HG03103 (cell line): ENCODE measurements around the gene H2AZ2.
"Not testable (repeated sequence)": the region's sequence is repeated elsewhere in the genome, so short reads cannot be mapped to it uniquely, and the experiment has no call there.

ENCODE experiments used
- ATAC-seq: cut with Tn5 transposase; IDR thresholded peaks from one replicate; pipeline ENCODE4 v1.9.1; 2021; ENCODE audit warnings: low read depth; ENCODE audit not compliant: unreplicated experiment

H2AZ2 gene

GRCh38 chr7:44789990-44790389 lies 57.9 kb downstream of the H2AZ2 start:
- ATAC-seq = no peak

GRCh38 chr7:44787762-44788161 lies 60.1 kb downstream of the H2AZ2 start:
- no peak for ATAC-seq

GRCh38 chr7:44787041-44787440 lies 60.8 kb downstream of the H2AZ2 start:
- no peak for ATAC-seq

GRCh38 chr7:44785218-44785617 lies 62.7 kb downstream of the H2AZ2 start:
- ATAC-seq = not testable (repeated sequence)

GRCh38 chr7:44784364-44784763 lies 63.5 kb downstream of the H2AZ2 start:
- ATAC-seq = no peak

- ATAC-seq = no peak
Measured at GRCh38 chr7:44783407-44783806, 64.5 kb downstream of the H2AZ2 start.

- ATAC-seq = no peak
Measured at GRCh38 chr7:44782460-44782859, 65.4 kb downstream of the H2AZ2 start.
